NT2/D1 (cell line): ENCODE measurements around the gene INHBB.

ENCODE experiments used
- DNase-seq: peaks from one replicate; pipeline ENCODE4 v3.0.0-alpha.2; 2011; ENCODE audit warnings: low read depth, low spot score
- H3K27me3 ChIP-seq: 2 replicates; pipeline ENCODE4 v1.6.0; 2011; ENCODE audit warnings: mild to moderate bottlenecking; ENCODE audit not compliant: insufficient read length, insufficient read depth
- H3K36me3 ChIP-seq: 2 replicates; pipeline ENCODE4 v1.6.1; 2011; ENCODE audit warnings: mild to moderate bottlenecking, low read length, mixed read lengths; ENCODE audit not compliant: insufficient read depth, insufficient read length
- H3K4me1 ChIP-seq: 2 replicates; pipeline ENCODE4 v1.5.1; 2011; ENCODE audit not compliant: insufficient read depth, insufficient read length
- H3K4me3 ChIP-seq: 2 replicates; pipeline ENCODE4 v1.5.1; 2011; ENCODE audit warnings: low read depth; ENCODE audit not compliant: insufficient read length
- H3K9ac ChIP-seq: 2 replicates; pipeline ENCODE4 v1.6.0; 2011; ENCODE audit warnings: low read depth; ENCODE audit not compliant: insufficient read length
- H3K9me3 ChIP-seq: 2 replicates; pipeline ENCODE4 v1.5.1; 2011; ENCODE audit warnings: mild to moderate bottlenecking, low read length; ENCODE audit not compliant: insufficient read depth
- SUZ12 ChIP-seq: IDR thresholded peaks from 2 replicates; pipeline ENCODE4 v1.6.1; 2011; ENCODE audit not compliant: insufficient read length, insufficient read depth; ENCODE audit errors: extremely low read depth
- YY1 ChIP-seq: IDR thresholded peaks from 2 replicates; pipeline ENCODE4 v1.6.1; 2011; ENCODE audit not compliant: insufficient read length, insufficient read depth
- ZNF274 ChIP-seq: IDR thresholded peaks from 2 replicates; pipeline ENCODE4 v1.6.1; 2011; ENCODE audit warnings: mild to moderate bottlenecking, low read depth, low read length

Gene INHBB

DNA sequence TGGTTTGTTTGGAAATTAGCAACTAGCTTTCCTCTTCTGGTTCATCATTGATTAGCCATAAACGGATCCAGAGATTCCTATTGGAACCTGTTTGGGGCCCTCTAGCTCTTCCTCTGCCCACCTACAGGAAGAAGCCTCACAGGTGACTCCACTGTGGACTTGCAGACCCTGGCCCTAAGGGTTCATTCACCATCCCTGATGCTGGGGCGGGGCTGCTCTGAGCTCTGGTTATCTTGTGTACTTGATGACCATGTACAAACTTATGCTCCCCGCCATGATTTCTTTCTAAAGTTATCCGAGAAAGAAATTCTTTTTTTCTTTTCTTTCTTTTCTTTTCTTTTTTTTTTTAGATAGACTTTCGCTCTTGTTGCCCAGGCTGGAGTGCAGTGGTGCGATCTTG lies 33.9 kb upstream of the INHBB start:
- Histone ChIP-seq H3K27me3 (peaks cover 41% of the 10 kb centered on the region), H3K4me3 (no peak overlapping the region), H3K9me3 (no peaks in the 10 kb centered on the region), H3K36me3 (no peaks in the 10 kb centered on the region), H3K9ac (no peak overlapping the region), H3K4me1 (peaks cover 10% of the 10 kb centered on the region)
- DNase-seq: no peak
- TF ChIP-seq YY1 (no peak), ZNF274 (no peak), SUZ12 (no peak)

DNA sequence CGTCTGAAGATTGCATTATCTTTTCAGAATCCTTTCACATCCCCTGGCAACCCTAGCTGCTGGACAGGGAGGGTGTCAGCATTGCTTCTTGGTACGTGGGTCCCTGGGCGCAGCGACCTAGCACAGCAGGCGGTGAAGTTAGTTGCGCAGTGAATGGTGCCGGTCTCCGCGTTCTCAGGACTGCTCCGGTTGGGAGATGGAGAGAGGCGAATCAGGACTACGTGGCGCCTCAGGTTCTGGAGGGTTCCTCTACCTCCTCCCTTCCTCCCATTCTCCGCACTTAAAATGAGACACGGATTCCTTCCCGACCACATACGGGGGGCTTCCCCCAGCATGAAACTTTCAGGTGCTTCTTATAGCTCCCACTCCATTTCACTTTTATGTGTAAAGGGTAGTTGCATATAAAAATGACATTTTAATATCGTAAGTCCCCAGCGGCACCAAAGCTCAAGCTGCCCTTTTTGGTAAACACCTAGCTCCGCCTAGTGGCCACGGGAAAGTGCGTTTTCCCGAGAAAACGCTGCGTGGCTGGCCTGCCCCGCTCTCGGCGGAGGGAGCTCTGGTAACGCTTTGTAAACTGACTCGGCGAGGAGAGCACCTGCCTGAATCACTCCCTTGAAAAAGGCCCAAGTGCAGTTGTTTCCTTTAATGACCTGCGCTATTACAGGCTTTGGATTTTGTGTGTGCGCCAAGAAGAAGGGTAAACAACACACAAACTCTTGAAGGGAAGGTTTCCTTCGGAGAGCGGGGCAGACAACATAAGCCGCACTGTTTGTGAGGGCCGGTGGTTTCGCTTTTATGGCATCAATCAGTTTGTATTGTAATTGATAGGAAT lies 32.9 kb upstream of the INHBB start:
- Histone ChIP-seq H3K4me1 (peaks cover 7% of the 10 kb centered on the region), H3K9me3 (no peaks in the 10 kb centered on the region), H3K27me3 (peaks cover 41% of the 10 kb centered on the region), H3K4me3 (peak overlapping the region; percentile 33), H3K36me3 (no peaks in the 10 kb centered on the region), H3K9ac (peak overlapping the region; percentile 77)
- TF ChIP-seq YY1 (no peak), ZNF274 (no peak), SUZ12 (no peak)
- peak; percentile 50 for DNase-seq

DNA sequence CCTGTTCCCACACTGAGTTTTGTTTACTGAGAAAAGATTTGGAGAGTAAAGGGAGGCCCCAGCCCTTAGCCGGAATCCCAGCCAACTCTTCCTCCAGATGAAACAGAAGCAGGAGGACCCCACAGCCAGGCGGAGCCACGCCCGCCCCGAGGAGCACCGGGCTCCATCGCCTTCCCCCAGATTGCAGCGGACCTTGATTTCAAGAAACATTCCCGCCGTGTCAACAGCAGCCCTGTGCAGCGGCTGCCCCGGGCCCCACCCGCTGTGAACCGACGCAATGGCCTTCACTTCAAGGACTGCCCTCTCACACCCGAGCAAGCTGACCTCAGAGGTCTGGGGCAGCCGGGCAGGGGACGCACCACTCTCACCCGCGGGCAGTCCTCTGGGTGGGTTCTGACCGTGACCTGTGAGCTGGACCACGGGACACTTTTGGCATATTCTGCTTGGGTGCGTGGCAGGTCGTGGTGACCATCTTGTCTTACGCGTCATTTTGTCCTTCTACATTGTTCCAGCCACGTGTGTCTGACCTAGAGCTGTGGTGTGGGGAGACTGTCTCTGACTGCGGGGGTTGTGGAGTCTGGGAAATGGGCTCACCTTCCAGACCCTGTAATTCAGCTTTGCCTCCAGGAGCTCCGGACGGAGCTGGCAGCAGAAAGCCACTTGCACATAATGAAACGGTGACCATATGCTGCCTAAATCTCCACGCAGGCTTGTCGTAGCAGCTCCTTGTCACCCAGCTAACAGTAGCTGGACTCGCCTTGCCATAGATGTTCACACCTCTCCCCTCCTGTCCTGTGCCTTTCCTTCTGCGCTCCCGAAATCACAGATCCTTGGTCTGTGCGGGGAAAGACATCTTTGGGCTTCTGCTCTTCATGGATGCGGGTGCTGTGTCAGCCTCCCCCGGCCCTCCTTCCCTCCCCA lies 32.0 kb upstream of the INHBB start:
- Histone ChIP-seq H3K9ac (peak overlapping the region; percentile 17), H3K36me3 (no peaks in the 10 kb centered on the region), H3K4me3 (no peak overlapping the region), H3K4me1 (peaks cover 9% of the 10 kb centered on the region), H3K27me3 (peaks cover 41% of the 10 kb centered on the region), H3K9me3 (no peaks in the 10 kb centered on the region)
- DNase-seq: no peak
- no peak for TF ChIP-seq ZNF274
- TF ChIP-seq SUZ12: no peak
- no peak for TF ChIP-seq YY1

DNA sequence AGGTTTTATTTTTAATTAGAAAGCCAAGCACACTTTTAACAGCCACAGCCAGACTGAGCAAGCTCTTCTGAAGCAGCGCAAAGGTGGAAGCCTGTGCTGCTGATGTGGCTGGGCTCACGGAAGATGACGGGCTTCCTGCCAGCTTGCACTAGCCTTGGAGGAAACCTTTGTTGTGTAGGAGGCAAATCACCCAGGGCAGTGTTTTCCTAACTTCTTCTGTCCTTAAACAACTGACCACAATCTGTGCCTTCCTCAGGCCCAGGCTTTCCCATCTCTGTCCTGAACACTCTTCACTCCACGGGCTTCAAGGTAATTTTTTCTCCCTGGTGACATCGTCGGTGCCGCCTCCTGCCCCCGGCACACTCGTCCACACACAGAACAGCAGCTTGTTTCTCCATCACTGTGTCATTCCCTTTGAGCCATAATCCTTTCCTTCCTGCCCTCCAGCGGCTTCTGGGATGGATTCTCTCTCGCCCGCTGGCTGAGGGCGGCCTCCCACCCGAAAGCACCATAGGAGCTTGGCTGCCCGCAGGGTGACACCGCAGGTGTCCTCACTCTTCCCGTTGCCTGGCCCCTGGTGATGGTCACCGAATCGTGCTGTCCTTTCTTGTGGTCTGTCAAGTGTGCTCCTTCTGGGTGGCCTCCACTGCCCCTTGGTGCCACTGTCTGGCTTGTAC lies 31.1 kb upstream of the INHBB start:
- Histone ChIP-seq H3K27me3 (peaks cover 41% of the 10 kb centered on the region), H3K9me3 (no peaks in the 10 kb centered on the region), H3K36me3 (no peaks in the 10 kb centered on the region), H3K9ac (no peak overlapping the region), H3K4me3 (no peak overlapping the region), H3K4me1 (peaks cover 12% of the 10 kb centered on the region)
- TF ChIP-seq YY1: no peak
- TF ChIP-seq ZNF274: no peak
- TF ChIP-seq SUZ12: no peak
- DNase-seq: no peak

DNA sequence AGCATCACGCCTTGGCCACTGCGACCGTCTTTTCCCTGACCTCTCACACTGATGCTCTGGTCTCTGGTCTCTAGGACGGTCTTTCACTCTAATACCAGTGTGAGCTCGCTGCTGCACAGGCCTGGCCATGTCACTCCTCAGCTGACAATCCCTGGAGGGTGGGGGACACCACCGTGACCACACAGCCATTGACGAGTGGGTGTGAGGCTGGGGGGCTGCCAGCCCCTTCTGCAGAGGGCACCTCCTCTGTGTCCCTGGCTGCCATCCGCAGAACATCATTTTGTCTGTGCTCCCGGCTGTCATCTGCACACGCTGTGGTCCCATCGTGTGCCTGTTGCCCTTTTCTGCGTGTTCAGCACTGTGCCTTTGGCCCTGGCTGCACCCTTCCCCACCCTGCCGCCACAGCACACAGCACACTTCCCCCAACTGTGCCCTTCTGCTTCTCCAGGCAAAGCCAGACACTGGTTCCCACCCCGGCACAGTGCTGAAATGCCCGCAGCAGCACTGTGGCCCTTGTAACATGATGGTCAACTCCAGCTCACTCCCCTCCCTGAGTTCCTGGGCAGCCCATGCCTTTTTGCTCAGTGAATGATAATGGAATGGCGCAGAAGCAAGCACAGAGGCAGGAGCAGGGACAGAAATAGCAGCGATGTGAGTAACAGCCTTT lies 30.4 kb upstream of the INHBB start:
- peaks cover 43% of the 10 kb centered on the region for H3K27me3 ChIP-seq
- H3K9ac ChIP-seq: no peak overlapping the region
- H3K4me1 ChIP-seq: peaks cover 12% of the 10 kb centered on the region
- no peaks in the 10 kb centered on the region for H3K36me3 ChIP-seq
- H3K9me3 ChIP-seq: no peaks in the 10 kb centered on the region
- no peak for DNase-seq
- TF ChIP-seq SUZ12 (no peak), YY1 (no peak), ZNF274 (no peak)
- no peak overlapping the region for H3K4me3 ChIP-seq

DNA sequence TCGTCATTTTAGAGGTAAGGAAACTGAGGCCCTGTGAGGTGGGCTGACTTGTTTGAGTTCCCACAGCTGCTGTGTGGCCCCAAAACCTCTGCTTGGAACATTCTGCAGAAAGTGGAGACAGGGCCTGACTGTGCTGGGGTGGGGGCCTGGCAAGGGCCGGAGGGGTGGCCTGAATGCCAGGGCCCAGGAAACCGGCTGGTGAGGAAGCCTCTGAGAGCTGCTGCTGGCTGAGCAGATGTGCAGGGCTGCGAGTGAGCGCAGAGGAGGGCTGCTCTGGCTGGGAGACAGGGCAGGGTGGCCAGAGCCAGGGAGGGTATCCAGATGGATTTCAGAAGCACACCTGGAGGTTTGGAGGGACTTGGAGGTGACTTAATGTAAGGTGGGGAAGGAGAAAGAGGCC lies 29.9 kb upstream of the INHBB start:
- Histone ChIP-seq H3K36me3 (no peaks in the 10 kb centered on the region), H3K4me1 (peaks cover 12% of the 10 kb centered on the region)
- no peak for DNase-seq

More for the DNA sequence above, 29.9 kb upstream of the INHBB start:
- no peak for TF ChIP-seq YY1
- no peak for TF ChIP-seq SUZ12
- TF ChIP-seq ZNF274: no peak
- H3K9me3 ChIP-seq: no peaks in the 10 kb centered on the region
- H3K9ac ChIP-seq: no peak overlapping the region
- peaks cover 43% of the 10 kb centered on the region for H3K27me3 ChIP-seq
- no peak overlapping the region for H3K4me3 ChIP-seq
